ENCODE measurements around the gene TMTC2.

TMTC2 gene

GRCh38 chr12:82893896-82894295 lies 207.2 kb downstream of the TMTC2 start:
- no peak for DNase-seq

DNA sequence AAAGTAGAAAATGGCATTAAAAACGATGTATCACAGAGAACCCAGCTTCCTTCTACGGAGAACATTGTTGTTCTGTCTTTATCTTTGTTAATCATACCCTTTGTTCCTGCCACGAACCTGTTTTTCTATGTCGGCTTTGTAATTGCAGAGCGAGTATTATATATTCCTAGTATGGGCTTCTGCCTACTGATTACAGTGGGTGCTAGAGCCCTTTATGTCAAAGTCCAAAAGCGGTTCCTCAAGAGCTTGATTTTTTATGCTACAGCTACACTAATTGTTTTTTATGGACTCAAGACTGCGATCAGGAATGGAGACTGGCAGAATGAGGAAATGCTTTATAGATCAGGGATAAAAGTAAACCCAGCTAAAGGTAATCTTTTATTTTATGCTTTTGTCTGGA lies 209.6 kb downstream of the TMTC2 start:
- no peak for DNase-seq

GRCh38 chr12:82896979-82897378 lies 210.3 kb downstream of the TMTC2 start:
- peak; percentile 50 for DNase-seq

DNA sequence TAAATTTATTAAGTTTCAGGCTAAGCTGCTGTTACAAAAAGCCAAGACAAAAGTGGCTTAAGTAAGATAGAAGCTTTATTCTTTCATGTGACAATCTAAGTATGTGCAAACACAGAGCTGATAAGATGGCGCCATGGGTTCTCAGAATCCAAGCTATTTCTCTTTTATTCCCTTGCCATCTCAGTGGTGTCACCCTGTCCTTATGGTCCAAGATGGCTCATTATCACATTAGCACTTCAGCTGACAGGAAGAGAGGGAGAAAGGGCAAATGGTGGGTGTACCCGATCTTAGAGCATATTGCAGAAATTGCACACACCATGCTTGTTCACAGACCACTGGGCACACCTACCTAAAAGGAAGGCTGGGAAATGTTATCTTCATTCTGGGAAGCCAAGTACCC lies 211.7 kb downstream of the TMTC2 start:
- no peak for DNase-seq

GRCh38 chr12:82904219-82904790 lies 217.6 kb downstream of the TMTC2 start:
- no peak for DNase-seq

DNA sequence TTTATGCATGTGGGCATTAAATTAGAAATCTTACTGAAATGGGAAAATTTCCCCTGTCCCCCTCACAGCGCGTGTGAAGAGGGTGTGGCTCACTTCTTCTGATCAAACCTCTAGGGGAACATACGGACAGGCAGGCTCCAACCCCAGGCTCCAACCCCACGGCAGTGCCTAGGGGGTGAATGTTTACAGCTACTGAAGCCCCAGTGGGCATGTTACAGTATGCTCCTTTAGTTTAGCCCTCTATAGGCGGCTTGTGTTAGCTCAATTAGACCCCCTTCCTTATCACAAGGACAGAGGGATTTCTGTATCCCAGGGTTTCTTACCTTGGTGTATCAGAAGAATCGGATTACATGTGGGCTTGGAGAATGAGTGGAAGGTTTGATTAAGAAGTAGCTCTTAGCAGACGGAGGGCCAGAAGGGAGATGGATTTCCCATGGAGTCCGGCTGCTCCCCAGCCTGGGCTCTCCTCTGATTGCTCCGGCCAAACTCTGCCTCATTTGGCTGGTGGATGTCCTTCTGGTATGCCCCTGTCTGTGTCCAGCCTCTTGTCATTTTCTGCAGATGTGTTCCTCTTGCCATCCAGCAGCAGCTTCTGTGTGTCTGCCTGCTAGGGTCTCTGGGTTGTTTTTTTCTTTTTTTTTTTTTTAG lies 223.7 kb downstream of the TMTC2 start:
- DNase-seq, result peak; percentile 60

- DNase-seq, result no peak
These were observed 225.7 kb downstream of the TMTC2 start for GRCh38 chr12:82912406-82912805.

DNA sequence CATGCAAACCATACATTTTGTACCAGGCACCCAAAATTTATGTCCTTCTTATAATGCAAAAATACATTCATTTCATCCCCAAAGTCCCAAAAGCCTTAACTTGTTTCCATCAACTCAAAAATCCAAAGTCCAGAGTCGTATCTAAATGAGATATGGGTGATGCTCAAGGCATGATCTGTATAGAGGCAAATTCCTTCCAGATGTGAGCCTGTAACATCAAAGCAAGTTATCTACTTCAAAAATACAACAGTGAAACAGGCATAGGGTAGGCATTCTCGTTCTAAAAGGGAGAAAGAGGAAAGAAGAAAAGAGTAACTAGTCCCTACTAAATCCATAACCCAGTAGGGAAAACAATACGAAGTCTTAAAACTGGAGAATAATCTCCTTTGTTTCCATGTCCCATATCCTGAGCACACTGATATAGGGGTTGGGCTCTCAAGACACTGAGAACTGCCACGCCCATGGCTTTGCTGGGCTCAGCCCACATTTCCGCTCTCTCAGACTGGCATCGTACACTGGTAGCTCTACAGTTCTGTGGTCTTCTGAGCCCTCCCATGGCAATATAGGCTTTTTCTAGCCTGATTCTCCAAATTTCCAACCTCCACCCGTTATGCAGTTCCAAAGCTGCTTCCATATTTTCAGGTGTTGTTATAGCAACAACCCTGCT lies 232.8 kb downstream of the TMTC2 start:
- no peak for DNase-seq

DNA sequence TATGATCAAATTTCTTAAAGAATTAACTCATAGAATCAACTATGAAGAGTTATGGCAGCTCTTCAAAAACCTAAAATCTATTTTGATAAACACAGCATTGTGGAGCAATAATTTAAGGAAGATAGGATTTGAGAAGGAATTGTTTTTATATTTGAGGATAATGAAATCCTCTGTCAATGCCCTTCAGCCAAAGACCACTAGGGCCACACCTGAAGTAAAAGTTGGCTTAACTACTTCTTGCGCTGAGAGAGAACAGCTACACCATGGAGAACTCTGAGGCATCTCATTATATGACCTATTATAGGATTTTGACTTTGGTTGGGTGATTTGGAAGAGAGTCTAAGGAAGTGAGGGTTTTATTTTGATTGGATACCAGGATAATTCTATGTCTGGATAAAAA lies 237.2 kb downstream of the TMTC2 start:
- DNase-seq, result no peak

- no peak for DNase-seq
These were observed 239.9 kb downstream of the TMTC2 start for GRCh38 chr12:82926630-82927029.

GRCh38 chr12:82930301-82930700 lies 243.6 kb downstream of the TMTC2 start:
- no peak for DNase-seq

DNA sequence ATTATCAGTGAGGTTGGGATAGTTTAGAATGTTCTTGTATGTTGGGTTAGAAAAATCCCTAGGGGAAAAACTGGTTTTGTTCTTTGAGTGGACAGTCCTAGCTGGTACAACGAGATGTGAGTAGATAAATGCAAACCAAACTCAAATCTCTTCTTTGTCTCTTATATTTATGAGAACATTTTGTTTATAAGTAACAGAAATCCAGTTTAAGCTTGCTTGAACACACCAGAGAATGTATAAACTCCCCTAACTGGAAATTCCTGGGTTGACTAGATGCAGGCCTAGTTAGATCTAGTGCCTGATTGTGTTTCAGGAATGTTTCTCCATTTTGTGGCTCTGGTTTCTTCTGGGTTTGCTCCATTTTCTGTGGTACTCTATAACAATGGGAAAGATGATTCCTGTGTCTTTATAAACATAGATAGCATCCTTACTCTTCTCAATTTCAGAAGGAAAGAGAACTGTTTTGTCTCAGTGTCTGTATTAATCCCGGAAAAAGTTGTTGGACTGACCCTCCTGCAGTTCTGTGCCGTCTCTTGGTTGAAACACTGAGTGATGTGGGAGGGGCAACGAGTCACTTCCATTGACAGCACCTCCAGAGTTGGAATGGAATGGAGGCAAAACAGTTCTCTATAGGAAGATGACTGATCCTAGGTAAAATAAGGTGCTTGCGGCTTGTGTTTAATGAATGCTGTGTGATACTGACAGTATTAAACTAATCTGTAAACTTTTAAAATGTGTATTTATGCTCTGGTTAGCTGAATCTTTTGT lies 244.8 kb downstream of the TMTC2 start:
- DNase-seq, result no peak

GRCh38 chr12:82937151-82937550 lies 250.4 kb downstream of the TMTC2 start:
- DNase-seq, result no peak

- DNase-seq, result no peak
These were observed 255.8 kb downstream of the TMTC2 start for GRCh38 chr12:82942521-82942920.

GRCh38 chr12:82942991-82943401 lies 256.3 kb downstream of the TMTC2 start:
- peak; percentile 53 for DNase-seq

- DNase-seq, result peak; percentile 85
These were observed 261.8 kb downstream of the TMTC2 start for GRCh38 chr12:82948491-82948890.

DNA sequence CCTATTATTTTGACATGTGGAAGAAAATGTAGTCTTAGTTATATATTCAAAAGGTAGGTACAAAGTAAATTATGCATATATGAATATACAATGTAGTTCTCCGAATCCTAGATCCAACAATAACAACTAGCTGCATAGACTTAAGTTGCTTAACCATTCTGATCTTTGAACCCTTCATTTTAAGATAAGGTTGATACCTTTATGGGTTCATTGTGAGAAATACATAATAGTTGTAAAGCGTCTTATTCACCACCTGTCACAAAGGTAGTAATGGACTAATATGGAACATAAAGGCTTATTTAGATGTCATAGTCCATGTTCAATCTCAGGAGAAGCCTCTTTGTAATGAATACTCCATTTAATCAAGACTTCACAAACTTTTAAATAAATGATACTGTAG lies 263.6 kb downstream of the TMTC2 start:
- DNase-seq, result no peak

DNA sequence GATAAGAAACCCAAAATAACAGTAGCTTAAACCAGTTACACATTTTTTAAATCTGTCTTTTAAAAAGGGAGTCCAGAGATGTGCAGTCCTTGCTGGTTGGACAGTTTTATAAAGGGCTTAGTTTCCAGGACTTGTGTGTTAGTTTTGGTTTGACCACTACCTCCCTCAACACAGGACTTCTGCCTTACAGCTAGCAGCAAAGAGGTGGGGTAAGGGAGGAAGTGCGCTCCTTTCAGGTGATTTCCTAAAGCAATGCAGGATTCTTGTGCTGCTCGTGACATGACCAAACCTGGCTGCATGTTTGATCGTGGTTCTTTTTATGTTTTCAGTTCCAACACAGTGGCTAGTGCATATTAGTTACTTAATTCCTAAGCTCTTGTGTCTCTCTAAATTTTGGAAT lies 266.2 kb downstream of the TMTC2 start:
- no peak for DNase-seq

DNA sequence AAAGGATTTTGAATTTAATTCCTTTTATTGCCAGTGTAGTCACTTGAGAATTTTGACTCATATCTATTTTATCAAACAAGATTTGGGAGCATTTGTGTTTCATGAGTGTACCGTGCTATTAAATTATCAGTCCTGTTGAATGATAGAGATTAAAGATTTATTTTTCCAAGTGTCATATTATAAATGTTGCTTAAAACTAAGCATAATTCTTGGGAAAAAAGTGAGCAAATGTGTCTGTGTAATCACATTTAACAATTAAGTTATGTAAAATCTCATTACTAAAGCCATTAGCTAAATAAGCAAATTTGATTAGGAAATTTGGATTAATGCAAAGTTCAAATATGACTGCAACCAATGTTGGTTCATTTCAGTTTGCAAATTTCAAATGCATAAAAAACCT lies 266.7 kb downstream of the TMTC2 start:
- DNase-seq, result no peak

DNA sequence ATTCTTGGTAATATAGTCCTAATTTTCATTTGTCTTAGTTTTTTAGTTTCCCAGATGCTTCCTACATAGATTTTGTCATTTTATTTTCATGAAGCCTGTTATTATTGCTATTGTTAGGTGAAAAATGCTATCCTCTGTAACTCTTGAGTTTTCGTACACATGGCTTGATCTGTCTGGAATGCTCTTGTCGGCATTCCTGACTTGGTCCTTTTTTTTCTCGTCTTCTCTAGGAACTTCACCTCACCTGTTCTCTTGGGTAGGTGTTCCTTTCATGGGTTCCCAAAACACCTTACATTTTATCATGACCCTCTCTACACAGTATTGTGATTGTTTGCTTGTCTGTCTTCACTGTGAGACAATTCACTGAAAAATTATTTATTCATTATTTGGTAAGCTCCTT lies 267.4 kb downstream of the TMTC2 start:
- no peak for DNase-seq

GRCh38 chr12:82954572-82954971 lies 267.9 kb downstream of the TMTC2 start:
- no peak for DNase-seq

DNA sequence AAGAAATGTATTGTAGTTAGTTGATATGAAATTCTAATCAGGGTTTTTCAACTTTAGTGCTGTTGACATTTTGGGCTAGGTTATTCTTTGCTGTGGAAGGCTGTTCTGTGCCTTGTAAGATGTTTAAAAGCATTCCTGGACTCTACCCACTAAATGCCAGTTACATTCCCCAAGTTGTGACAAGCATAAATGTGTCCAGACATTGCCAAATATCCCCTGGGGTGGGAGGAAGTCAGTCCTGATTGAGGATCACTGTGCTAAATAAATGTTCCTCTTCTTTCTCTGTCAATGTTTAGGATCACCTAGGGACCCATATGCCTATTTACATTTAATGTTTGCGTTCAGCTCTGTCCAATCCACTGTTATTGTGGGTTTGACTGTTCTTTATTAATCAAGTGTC lies 268.3 kb downstream of the TMTC2 start:
- peak; percentile 16 for DNase-seq

DNA sequence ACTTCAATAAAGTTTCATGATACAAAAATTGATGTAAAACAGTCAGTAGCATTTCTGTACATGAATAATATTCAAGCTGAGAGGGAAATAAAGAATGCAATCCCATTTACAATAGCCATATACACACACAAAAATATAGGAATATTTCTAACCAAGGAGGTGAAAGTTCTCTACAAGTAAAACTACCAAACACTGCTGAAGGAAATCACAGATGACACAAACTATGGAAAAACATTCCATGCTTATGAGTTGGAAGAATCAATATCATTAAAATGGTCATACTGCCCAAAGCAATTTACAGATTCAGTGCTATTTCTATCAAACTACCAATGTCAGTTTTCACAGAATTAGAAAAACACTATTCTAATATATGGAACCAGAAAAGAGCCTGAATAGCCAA lies 272.3 kb downstream of the TMTC2 start:
- DNase-seq, result no peak

DNA sequence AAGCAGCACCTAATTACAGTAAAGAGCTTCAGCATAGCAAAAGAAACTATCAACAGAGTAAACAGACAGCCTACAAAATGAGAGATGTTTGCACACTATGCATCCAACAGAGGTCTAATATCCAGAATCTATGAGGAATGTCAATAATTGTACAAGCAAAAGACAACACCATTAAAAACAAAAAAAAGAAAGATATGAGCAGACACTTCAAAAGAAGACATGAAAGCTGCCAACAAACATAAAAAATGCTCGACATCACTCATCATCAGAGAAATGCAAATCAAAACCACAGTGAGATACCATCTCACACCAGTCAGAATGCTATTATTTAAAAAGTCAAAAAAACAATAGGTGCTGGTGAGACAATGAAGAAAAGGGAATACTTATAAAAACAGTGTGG lies 273.1 kb downstream of the TMTC2 start:
- peak; percentile 30 for DNase-seq

Data from NCI-H69 (cell line).